Measurements from ENCODE around the gene C1QTNF5.

DNA sequence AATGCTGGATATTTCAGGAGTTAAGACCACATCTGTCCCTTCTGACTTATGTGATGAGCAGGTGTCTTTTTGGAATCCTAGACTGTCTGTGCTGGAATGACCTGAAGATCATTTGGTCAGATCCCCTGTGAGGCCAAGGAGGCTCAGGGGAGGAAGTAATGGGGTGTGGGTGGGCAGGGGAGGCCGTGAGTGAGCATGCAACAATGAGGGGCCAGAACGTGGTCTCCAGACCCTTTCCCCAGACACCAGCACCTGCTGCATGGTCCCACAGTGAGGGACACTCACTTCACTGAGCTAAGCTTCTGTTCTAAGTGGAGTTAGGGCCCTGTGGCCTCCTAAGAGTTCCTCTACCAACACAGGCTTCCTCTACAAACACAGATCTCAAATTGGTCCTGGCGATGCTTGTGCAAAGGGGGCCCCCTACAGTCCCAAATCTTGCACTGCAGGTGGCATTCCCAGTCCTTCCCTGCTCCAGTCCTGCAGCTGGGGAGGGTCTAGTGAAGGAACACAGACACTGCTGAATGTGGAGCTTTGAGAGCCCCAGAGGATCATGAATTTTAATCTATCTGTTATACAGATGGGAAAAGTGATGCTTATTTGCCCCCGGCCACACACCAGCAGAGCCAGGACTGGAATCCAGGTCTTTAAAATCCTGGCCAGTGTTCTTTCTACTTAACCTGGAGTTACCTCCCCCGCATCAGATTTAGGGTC is 33.4 kb upstream of the C1QTNF5 start:
- TF ChIP-seq CTCF (IDR thresholded peaks at IDR 0.05; ENCODE audit: poor library complexity, severe bottlenecking) (peak; percentile 95), RAD21 (conservative IDR thresholded peaks at IDR 0.05) (peak; percentile 97), POLR2AphosphoS5 (IDR thresholded peaks at IDR 0.05) (no peak), EZH2 (IDR thresholded peaks at IDR 0.05; ENCODE audit: borderline replicate concordance, insufficient read depth, low read length, poor library complexity, severe bottlenecking) (no peak), EP300 (conservative IDR thresholded peaks at IDR 0.05; ENCODE audit: poor library complexity, severe bottlenecking) (no peak), TAF1 (IDR thresholded peaks at IDR 0.05; ENCODE audit: low read depth) (no peak), MXI1 (conservative IDR thresholded peaks at IDR 0.05; ENCODE audit: poor library complexity, severe bottlenecking) (no peak), SMC3 (conservative IDR thresholded peaks at IDR 0.05; ENCODE audit: poor library complexity) (peak; percentile 92)
